ENCODE results near the gene FLOT1. TPM values are rescaled to one million over a fixed set of nuclear protein-coding genes. Genes with fewer than 3 reads are reported as not detected.

The FLOT1 gene
- total and polyA plus RNA-seq, 9 of the 15 experiments (the other 6 are each of a cell fraction or from before 2014, with no cell fraction given): 11.7 to 149 (median 118) TPM

DNA sequence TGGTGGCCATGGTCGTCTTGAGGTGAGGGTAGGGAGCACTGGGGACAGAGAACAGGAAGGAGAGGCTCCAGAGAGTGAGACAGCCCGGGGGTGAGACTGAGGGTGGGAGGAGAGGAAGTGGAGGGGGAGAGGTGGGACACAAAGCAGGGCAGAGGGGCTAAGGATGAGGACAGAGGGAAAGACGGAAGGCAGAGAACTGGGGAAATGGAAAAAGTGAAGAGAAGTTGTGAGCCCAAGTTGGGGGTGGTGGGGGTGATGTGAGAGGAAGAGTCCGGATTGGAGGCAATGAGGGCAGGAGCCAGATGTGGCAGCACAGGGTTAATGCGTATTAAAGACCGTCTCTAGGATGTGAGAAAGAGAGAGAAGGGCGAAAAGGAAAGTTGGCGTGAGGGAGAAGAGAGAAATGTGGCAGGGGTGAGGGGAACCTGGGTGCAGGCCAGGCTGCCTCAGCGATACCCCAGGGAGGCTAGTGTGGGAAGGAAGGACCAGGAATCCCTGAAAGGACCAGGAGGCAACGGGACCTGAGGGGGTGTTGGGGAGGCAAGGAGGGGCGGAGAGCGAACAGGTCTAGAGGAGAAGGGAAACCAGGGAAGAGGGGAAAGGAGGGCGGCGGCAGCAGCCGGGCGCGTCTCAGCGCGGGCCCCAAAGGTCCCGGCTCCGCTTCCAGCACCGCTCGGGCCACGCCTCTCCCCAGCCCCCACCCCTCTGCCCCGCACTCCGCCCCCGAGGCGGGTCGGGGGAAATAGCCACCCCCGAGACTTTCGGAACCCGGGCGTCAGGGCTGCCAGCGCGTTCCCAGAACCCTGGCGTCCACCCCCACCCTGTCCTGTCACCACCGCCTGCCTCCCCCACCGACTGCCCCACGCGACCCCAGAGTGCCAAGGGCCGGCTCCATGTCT, 56.2 kb downstream of the FLOT1 start, which contains the start of gene PPP1R18 (continued):
- TF ChIP-seq ZNF592 (IDR thresholded peaks at IDR 0.05): no peak
- TF ChIP-seq SIN3A (IDR thresholded peaks at IDR 0.05; ENCODE audit: borderline replicate concordance in 2 of 2, control insufficient read depth in 1 of 2, low read depth in 2 of 2, low read length in 2 of 2): peak in 1 of 2 experiments; percentile 75; a peak in 3 of 4 replicates
- TF ChIP-seq, protein P1, sequence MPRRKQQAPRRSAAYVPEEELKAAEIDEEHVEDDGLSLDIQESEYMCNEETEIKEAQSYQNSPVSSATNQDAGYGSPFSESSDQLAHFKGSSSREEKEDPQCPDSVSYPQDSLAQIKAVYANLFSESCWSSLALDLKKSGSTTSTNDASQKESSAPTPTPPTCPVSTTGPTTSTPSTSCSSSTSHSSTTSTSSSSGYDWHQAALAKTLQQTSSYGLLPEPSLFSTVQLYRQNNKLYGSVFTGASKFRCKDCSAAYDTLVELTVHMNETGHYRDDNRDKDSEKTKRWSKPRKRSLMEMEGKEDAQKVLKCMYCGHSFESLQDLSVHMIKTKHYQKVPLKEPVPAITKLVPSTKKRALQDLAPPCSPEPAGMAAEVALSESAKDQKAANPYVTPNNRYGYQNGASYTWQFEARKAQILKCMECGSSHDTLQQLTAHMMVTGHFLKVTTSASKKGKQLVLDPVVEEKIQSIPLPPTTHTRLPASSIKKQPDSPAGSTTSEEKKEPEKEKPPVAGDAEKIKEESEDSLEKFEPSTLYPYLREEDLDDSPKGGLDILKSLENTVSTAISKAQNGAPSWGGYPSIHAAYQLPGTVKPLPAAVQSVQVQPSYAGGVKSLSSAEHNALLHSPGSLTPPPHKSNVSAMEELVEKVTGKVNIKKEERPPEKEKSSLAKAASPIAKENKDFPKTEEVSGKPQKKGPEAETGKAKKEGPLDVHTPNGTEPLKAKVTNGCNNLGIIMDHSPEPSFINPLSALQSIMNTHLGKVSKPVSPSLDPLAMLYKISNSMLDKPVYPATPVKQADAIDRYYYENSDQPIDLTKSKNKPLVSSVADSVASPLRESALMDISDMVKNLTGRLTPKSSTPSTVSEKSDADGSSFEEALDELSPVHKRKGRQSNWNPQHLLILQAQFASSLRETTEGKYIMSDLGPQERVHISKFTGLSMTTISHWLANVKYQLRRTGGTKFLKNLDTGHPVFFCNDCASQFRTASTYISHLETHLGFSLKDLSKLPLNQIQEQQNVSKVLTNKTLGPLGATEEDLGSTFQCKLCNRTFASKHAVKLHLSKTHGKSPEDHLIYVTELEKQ (CRISPR knock-in tag; IDR thresholded peaks at IDR 0.05): no peak
- TF ChIP-seq TAF15 (IDR thresholded peaks at IDR 0.05; ENCODE audit: low read depth, low read length): no peak
- TF ChIP-seq HNRNPUL1 (IDR thresholded peaks at IDR 0.05; ENCODE audit: low read length): no peak
- TF ChIP-seq NCOA2 (IDR thresholded peaks at IDR 0.05; ENCODE audit: partially characterized antibody in 2 of 2): no peak
- no peak for TF ChIP-seq ZNF444 (CRISPR knock-in tag; IDR thresholded peaks at IDR 0.05)
- peak in 1 of 2 experiments; percentile 55; a peak in 1 of 4 replicates for TF ChIP-seq SRF (CRISPR knock-in tag; IDR thresholded peaks at IDR 0.05)
- no peak for TF ChIP-seq ZNF41 (CRISPR knock-in tag; conservative IDR thresholded peaks at IDR 0.05)
- peak; percentile 74; the same call in 1 of the 2 replicates for TF ChIP-seq TSC22D4 (tag; IDR thresholded peaks at IDR 0.05)
- no peak for TF ChIP-seq CEBPB (tag; IDR thresholded peaks at IDR 0.05)
- TF ChIP-seq ZNF766 (CRISPR knock-in tag; conservative IDR thresholded peaks at IDR 0.05): no peak
- no peak for TF ChIP-seq GTF2F1 (IDR thresholded peaks at IDR 0.05; ENCODE audit: low read depth, low read length)
- TF ChIP-seq SOX6 (IDR thresholded peaks at IDR 0.05): no peak
- no peak for TF ChIP-seq MIER1 (IDR thresholded peaks at IDR 0.05; ENCODE audit: low read depth)
- 0 out of 2 replicates have a peak, but pooled peaks have one; percentile 12 for TF ChIP-seq ELF1 (tag; IDR thresholded peaks at IDR 0.05)
- TF ChIP-seq MAFK (IDR thresholded peaks at IDR 0.05; ENCODE audit: low read length): no peak
- TF ChIP-seq DMBX1 (CRISPR knock-in tag; IDR thresholded peaks at IDR 0.05; ENCODE audit: borderline replicate concordance): no peak
- no peak for TF ChIP-seq TFAM (CRISPR knock-in tag; conservative IDR thresholded peaks at IDR 0.05)
